GM12872 (cell line): Measurements from ENCODE around the gene FBN1.

Experiments used
- TF ChIP-seq, protein P1 (sequence below): IDR thresholded peaks from 3 replicates; pipeline ENCODE4 v1.5.1; 2011; ENCODE audit warnings: low read depth, mild to moderate bottlenecking, low read length, moderate library complexity; ENCODE audit not compliant: insufficient read depth

The FBN1 gene

DNA sequence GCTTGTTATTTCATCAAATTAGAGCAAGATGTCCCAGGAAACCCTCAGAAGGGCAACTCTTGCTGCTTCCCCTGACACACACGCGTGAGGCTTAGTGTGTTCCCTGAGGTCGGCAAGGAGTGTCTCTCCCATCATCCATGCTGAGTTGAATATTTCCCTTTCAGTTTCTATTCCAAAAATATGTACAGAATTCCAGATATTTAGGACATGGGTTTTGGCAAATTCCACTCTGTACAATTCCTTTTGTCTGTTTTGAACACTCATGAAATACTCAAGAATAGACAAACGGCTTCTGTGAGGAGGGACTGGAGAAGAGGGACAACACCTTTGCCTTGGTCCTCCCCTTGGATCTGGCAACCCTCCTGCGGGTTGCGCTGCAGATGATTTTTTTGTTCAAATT lies 176.2 kb downstream of the FBN1 start:
- TF ChIP-seq, protein P1, sequence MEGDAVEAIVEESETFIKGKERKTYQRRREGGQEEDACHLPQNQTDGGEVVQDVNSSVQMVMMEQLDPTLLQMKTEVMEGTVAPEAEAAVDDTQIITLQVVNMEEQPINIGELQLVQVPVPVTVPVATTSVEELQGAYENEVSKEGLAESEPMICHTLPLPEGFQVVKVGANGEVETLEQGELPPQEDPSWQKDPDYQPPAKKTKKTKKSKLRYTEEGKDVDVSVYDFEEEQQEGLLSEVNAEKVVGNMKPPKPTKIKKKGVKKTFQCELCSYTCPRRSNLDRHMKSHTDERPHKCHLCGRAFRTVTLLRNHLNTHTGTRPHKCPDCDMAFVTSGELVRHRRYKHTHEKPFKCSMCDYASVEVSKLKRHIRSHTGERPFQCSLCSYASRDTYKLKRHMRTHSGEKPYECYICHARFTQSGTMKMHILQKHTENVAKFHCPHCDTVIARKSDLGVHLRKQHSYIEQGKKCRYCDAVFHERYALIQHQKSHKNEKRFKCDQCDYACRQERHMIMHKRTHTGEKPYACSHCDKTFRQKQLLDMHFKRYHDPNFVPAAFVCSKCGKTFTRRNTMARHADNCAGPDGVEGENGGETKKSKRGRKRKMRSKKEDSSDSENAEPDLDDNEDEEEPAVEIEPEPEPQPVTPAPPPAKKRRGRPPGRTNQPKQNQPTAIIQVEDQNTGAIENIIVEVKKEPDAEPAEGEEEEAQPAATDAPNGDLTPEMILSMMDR: no peak

DNA sequence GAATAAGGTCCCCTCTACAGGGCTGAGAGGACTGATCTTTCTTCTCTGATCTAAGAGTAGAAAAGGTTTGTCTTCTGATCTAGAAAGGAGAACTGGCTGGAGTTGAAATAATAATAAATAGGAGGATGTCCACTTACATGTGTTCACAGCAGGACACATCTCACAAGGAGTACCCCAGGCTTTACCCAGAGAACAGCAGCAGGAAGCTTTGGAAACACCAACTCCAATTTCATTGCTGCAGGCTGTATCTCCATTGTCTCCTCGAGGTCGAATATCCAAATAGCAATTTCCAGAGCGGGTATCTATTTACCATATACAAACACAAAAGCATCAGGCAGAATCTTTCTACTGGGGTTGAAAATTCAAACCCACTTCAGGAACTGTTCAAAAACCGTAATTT lies 177.7 kb downstream of the FBN1 start:
- TF ChIP-seq, protein P1: no peak

DNA sequence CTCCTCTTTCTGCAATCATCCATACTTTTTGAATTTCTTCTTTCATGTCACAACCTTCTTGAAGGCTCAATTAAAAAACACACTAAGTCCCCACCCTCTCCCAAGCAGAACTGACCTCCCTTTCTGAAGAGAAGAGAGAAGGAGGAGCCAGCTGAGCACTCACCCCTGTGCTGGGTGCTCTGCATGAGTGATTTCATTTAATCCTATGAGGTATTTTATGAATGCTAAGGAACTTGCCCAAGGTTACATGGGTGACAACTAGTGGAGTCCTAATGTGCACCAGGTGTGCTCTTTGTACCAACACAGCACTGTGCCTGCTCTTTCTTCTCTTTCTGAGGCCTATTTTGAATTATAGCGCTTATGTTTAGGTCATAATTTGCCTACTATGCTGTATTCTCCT lies 178.7 kb downstream of the FBN1 start:
- TF ChIP-seq, protein P1: no peak

DNA sequence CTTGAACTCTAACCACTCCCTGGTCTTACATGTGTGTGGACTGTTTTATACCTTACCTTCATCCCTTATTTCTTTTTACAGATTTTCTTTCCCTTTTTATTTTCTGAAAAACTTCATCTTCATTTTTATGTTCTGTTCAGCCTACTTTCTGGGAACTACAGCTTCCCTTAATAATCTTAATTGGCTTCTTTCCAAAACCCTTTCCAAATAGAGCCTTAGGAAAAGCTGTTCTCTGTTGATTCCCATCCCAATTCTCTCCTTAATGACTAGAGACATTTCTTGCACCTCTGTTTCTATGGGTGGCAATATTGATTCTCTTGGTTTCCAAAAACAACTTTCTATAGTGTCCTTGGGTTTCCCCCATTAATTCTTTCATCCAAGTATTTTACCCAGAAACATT lies 179.4 kb downstream of the FBN1 start:
- TF ChIP-seq, protein P1: no peak

DNA sequence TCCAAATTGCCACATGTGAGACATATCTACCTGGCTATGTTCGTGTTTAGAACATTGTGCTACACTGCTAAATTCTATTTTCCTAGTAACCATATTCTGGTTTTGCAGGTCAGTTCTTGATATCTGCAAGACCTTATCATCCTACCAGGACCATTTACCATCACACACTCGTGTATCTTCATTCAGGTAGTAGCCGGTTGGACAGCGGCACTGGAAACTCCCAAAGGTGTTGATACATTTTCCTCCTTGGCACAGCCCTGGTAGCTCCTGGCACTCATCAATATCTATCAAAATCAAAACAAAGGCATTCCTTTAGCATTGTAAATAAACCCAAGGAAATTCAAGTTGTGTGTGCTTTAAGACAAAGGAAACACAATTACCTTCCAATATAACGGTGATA lies 180.1 kb downstream of the FBN1 start:
- TF ChIP-seq, protein P1: no peak

DNA sequence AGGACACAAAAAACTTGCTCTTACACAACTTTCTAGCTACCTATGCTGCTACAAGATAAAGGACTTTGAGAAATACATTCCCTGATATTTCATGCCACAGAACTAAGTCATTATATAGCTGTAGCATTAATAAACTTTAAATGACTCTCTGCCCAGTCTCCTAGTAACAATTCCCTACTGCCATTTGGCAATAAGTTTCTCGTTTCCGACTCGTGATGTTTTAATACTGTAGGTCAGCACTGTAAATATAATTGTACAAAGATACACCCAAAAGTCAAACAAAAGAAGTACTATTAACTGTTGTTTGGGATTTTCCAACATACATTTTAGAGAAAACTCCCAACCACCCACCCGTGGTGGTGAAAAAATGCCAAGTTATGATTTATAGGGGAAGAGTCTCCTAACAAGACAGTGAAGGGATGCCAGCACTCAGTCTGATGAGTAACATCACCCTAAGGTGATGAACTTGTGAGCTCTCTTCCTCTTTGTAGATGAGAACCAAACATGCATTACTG lies 182.1 kb downstream of the FBN1 start:
- TF ChIP-seq, protein P1: no peak

DNA sequence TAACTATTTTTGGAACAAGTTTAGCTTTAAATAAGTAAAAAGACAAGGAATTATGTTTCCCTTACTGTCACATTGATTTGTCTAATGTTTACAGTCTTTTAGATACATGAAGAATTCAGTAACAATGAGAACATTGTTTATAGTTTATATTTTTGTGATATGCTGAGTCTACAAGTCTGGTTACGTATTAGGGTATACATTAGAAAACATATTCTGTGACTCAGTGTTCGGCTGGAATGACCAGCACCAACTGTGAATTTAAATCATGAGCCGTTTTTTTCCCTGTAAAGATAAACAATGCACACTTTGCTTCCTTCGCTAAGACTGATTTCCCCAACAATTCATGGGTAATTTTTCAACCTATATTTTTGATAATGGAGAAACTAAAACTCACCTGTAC lies 182.8 kb downstream of the FBN1 start:
- TF ChIP-seq, protein P1: no peak
